M059J (cell line): ENCODE data around the gene COASY. TPM values are rescaled to one million over a fixed set of nuclear protein-coding genes. Genes with fewer than 3 reads are reported as not detected.
A peak's percentile ranks its signal among the peaks of the same experiment; 100 is the strongest.
"Not testable (repeated sequence)": the region's sequence is repeated elsewhere in the genome, so short reads cannot be mapped to it uniquely, and the experiment has no call there.

ENCODE experiments used
- DNase-seq: peaks from one replicate; pipeline ENCODE4 v3.0.0-alpha.2; 2012; ENCODE audit warnings: low read depth
- total RNA-seq: library from RNA; depleted of rRNA; stranded (reverse); fragments of >200 nt; shearing (Covaris generic); gene quantifications from 2 replicates; pipeline ENCODE4 v1.2.3, GENCODE V29; 2014

COASY gene
- total RNA-seq, 1 experiment from 2014 or later, result 33.0 TPM

DNA sequence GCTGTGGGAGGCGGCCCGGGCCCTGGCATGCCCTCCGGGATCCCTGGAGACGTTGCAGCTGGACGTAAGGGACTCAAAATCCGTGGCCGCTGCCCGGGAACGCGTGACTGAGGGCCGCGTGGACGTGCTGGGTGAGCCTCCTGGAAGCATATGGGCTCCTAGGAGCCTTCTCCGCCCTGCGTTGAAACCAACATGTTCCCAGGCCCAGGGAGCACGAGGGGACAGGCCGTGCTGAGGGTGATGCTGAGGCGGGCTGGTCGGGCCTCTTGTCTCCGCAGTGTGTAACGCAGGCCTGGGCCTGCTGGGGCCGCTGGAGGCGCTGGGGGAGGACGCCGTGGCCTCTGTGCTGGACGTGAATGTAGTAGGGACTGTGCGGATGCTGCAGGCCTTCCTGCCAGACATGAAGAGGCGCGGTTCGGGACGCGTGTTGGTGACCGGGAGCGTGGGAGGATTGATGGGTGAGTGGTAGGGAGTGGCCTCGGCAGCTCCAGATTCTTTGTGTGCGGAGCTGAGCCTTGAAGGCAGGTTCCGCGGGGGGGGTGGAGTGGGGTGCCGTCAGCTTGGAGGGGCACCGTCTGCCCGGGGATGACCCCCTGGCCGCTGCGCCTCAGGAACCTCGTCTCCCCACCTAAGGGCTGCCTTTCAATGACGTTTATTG is 8.7 kb upstream of the COASY start:
- no peak for DNase-seq

DNA sequence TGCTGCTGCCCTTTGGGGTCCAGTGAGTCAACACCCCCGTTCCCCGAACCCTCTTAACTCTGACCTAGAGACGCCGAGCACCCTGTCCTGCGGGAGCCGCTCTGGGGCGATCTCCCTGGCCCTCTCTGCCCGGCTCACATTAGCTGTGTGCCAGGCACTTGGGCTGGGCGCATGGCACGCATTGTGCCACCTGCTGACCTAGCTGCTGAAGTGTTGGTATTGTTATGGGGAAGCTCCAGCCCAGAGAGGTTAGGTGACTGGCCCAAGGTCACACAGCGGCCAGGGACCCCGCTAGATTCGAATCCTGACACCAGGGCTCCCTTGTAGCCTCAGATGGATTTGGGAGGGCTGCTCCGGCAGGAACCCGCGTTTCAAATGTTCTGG is 8.1 kb upstream of the COASY start:
- no peak for DNase-seq

DNA sequence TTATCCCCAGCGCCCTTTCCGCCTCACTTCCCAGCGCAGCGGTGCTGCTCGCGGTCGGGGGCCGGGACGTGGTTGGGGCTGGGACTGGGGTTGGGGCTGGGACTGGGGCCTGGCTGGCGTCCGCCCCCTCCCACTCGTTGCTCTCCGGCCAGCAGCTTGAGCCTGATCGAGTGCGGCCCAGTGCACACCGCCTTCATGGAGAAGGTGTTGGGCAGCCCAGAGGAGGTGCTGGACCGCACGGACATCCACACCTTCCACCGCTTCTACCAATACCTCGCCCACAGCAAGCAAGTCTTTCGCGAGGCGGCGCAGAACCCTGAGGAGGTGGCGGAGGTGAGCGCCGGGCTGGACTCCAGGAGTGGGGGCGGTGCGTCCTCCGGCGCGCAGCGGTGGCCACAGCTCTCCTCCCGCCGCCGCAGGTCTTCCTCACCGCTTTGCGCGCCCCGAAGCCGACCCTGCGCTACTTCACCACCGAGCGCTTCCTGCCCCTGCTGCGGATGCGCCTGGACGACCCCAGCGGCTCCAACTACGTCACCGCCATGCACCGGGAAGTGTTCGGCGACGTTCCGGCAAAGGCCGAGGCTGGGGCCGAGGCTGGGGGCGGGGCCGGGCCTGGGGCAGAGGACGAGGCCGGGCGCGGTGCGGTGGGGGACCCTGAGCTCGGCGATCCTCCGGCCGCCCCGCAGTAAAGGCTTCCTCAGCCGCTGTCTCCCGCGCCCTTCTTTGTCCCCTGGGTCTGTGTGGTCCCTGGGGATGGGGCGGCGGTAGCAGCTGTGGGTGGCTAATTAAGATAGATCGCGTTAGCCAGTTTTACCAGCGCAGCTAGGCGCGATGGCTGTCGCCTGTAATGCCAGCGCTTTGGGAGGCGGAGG is 7.5 kb upstream of the COASY start:
- peak; percentile 74 for DNase-seq

DNA sequence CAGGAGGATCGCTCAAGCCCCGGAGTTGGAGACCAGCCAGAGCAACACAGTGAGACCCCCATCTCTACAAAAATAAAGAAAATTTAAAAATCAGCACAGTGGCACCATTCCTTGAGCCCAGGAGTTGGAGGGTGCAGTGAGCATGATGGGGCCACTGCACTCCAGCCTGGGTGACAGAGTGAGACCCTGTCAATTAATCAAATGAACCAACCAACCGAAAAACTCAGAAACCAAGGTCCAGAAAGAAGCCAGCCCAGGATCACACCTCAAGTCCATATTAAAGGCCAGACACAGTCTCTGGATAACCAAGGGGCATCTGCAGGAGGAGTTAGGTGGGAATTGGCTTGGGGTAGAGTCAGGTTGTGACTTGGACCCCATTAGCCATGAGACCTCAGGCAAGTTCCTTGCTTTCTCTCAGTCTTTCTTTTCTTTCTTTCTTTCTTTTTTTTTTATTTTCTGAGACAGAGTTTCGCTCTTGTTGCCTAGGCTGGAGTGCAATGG is 6.8 kb upstream of the COASY start:
- DNase-seq, result no peak

DNA sequence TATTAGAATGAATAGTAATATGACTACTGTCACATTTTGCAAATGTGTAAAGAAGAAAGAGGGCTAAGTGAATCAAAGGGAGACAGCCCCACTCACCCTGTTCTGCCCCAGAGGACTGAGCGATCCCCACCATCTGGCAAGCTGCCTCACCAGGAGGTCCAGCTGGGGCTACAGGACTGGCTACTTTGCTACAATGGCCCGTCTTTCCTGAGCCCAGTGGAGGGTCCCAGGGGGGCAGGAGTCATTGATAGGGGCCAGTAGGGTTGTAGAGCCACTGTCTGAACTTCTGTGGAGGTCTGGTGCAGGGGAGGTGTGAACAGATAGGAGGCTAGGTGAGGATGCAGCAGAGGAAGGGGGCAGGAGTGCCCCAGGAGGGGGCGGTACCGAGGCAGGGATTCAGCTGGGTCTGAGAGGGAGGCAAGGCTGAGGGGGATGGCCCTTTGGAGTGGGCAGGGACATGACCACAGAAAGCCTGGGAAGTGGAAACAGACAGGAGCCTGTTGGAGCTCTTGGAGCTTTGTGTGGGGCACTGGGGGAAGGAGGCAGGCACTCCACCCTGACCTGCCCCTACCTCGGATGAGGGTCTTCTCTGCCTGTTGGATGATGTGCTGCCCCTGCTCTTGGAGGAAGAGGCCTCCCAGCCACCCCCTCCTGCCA is 5.9 kb upstream of the COASY start:
- not testable (repeated sequence) for DNase-seq

DNA sequence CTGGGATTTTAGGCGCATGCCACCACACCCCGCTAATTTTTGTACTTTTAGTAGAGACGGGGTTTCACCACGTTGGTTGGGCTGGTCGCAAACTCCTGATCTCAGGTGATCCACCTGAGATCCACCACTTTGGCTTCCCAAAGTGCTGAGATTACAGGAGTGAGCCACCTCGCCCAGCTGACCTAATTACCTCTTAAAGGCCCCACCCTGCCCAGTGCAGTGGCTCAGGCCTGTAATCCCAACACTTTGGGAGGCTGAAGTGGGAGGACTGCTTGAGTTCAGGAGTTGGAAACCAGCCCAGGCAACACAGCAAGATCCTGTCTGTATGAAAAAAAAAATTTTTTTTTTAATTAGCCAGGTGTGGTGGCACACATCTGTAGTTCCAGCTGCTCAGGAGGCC is 2.9 kb upstream of the COASY start:
- no peak for DNase-seq

DNA sequence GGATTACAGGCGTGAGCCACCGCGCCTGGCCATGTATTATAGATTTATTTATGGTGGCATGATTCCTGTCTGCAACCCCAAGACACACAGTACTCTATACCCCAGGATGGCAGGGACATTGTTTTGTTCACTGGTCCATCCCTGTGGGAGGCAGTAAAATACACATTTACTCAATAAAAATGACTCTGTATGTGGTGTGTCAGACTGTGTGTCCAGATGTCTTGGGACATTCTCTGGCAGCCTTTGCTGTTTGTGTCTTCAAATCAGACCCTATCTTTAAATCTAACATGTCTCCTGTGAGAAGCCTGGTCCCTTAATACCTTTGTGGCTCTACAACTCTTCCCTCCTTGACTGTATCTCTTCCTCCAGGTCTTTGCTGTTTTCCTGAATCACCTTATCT is 1.7 kb upstream of the COASY start:
- DNase-seq, result no peak

DNA sequence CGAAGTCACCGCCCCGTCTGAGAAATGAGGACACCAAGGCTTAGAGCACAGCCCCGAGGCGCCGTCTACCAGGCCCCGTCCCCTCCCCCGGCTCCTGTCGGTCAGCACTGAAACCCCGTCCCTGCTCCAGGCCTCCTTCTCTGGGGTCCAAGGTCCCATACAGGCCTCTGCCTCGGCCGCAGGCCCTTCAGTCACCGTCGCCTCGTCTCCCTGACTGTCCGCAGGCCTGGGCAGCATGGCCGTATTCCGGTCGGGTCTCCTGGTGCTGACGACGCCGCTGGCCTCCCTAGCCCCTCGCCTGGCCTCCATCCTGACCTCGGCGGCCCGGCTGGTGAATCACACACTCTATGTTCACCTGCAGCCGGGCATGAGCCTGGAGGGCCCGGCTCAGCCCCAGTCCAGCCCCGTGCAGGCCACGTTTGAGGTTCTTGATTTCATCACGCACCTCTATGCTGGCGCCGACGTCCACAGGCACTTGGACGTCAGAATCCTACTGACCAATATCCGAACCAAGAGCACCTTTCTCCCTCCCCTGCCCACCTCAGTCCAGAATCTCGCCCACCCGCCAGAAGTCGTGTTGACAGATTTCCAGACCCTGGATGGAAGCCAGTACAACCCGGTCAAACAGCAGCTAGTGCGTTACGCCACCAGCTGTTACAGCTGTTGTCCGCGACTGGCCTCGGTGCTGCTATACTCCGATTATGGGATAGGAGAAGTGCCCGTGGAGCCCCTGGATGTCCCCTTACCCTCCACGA is 617 bp downstream of the COASY start:
- peak; percentile 50 for DNase-seq

DNA sequence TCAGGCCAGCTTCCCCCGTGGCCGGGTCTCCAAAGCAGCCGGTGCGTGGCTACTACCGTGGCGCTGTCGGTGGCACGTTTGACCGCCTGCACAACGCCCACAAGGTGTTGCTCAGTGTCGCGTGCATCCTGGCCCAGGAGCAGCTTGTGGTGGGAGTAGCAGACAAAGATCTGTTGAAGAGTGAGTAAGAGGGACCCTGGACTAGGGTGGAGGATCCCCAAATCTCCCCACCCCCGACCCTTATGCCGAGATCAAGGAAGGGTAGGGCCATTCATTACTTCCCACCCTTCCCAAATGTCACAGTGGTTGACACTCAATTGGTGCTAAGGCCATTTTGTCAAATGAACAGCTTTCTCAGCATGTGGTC is 1.2 kb downstream of the COASY start:
- no peak for DNase-seq

DNA sequence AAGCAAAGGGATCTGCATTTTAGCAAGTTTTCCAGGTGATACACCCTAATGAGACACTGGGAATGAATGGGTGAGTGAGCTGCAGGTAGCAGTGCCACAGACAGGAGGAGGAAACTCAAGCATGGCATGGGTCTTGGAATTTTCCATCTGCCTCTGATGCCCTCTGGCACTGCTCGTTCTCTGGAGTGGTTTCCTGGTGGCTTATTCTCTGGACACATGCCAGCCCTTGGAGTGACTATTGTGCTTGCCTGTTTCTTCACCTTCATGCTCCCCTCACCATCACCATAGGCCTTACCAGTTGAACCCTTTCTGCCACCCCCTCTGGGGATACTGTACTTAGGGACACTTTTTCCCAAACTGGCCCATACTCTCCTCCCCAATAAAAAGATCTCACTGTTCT is 1.6 kb downstream of the COASY start:
- DNase-seq, result peak; percentile 88

DNA sequence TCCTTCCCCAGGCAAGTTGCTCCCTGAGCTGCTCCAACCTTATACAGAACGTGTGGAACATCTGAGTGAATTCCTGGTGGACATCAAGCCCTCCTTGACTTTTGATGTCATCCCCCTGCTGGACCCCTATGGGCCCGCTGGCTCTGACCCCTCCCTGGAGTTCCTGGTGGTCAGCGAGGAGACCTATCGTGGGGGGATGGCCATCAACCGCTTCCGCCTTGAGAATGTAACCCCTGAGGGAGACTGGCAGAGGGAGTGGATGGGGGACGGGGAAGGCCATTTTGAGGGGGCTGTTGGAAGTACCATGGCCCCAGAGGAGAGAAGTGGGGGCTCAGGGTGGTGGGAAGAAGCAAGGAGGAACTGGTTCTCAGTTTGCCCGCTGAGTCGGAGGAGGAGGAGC is 2.0 kb downstream of the COASY start:
- no peak for DNase-seq

DNA sequence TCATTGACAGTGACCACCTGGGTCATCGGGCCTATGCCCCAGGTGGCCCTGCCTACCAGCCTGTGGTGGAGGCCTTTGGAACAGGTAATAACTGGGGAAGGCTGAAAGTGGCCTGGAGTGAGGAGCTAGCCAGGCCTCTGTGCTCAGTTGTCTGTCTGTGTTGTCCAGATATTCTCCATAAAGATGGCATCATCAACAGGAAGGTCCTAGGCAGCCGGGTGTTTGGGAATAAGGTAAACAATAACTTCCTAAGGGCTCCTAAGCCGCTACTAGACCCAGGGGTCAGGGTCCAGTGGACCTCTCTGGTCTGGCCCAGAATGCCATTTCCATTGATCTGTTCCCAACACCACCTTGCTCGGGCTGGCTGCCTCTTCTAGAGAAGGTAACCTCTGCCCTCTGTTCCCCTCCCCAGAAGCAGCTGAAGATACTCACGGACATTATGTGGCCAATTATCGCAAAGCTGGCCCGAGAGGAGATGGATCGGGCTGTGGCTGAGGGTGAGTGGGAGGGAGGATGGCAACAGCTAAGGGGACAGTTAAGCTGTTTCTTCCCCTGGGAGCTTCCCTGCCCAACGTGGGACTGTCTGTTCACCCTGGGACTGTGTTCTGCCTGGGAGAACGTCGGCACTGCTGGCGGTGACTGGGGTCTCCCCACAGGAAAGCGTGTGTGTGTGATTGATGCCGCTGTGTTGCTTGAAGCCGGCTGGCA is 3.0 kb downstream of the COASY start:
- DNase-seq, result no peak

DNA sequence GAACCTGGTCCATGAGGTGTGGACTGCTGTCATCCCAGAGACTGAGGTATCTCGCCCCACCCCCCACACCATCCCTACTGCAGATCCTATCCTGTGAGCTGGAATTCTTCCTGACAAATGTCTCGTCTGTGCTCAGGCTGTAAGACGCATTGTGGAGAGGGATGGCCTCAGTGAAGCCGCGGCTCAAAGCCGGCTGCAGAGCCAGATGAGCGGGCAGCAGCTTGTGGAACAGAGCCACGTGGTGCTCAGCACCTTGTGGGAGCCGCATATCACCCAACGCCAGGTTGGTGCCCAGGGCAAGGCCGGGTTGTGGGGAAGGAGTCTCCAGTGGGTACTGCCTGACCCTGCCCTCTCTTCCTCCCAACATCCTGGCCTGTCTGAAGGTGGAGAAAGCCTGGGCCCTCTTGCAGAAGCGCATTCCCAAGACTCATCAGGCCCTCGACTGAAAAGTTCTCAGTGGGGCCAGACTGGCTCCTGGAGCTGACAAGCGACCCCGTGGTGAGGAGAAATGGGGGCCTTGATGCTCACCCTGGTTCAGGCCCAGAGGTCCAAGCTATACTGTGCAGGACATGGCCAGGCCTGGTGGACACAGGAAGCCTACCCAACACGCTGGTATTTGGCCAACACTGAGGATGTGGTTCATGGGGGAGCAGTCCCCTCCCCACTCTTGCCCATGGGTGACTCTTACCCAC is 3.7 kb downstream of the COASY start:
- no peak for DNase-seq

DNA sequence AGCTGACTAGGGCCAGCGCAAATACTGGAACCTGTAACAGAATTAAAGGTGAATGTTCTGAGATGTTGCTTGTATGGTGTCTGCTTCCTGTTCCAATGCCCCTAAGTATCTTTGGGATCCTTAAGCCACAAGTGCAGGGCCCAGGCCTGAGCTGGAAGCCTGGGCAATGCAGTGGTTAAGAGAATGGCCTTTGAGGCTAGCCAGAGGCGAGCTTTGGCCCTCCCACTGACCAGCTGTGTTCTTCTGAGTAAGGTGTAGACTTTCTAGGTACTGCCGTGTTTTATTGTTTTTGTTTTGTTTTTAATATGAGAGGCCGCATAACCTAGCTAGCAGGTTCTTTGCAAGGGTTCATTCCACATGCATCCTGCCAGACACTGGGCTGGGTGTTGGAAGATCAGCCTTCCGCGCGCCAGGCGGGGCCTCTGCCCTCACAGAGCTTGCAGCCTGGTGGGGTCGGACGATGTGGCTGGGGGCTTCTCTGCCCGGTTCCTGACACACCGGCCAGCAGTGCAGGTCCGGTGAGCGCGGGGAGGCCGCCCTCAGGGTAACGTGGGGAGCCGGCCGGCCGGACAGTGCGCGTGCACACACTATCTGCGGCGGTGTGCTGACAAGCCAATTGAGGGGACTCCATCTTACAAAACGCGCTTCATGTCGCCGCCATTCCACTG is 4.4 kb downstream of the COASY start:
- DNase-seq, result no peak

DNA sequence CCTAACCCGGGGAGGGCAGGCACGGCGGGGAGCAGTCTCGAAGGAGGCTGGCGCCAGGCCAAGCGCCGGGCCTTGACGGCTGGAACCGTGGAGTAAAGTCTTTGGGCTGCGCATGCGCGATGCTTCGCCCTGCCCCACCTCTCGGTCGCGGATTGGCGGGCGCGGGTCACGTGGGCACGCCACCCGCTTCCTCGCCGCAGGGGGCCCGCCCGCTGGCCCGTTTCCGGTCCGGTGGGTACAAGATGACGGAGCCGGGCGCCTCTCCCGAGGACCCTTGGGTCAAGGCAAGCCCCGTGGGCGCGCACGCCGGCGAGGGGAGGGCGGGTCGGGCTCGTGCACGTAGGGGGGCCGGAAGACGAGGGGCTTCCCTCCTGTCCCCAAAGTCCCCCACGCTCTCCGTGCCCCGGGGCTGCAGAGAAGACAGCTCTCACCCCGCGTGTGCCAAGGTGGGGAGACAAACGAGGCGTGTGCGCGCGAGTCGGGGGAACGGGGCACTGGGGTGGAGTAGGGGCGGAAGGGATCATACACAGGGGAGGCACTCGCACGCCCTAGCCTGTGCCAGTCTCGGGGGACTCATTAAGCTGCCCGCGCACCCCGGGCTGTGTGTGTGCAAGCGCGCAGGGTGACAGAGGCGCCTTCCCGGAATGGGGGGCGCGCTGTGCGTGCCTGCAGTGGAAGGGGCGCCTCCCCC is 5.1 kb downstream of the COASY start, which contains the start of gene MLX:
Gene MLX, plus strand, starts transcription at position 218 of the 691 bp plus-strand sequence. Its CDS starts 25 bp downstream, at position 243.
- peak; percentile 81 for DNase-seq

DNA sequence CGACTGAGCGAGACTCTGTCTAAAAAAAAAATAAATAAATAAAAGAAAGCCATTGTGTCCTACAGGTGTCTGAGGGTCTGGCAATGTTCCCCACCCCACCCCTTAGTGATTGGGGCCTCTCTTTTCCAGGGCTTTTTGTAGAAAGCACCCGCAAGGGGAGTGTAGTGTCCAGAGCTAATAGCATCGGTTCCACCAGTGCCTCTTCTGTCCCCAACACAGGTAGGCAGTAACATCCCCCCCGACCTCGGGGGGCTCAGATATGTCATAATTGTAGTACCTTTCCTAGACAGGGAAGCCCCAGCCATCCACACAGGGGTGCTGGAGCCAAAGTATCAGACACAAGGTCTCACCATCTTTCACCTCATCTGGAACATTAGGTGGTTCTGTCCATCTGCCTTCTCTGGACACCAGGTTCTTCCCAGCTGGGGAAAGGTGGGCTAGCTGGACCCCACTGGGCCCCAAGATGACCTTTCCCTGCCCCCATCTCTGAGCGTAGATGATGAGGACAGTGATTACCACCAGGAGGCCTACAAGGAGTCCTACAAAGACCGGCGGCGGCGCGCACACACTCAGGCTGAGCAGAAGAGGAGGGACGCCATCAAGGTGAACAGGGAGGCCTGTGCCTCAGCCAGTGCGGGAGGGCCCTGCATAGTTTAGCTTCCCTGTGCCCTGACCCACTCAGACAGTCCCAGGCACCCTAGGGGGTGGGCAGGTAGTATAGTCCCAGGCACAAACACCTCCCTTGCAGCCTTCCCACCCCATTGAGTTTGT is 6.6 kb downstream of the COASY start:
- no peak for DNase-seq

DNA sequence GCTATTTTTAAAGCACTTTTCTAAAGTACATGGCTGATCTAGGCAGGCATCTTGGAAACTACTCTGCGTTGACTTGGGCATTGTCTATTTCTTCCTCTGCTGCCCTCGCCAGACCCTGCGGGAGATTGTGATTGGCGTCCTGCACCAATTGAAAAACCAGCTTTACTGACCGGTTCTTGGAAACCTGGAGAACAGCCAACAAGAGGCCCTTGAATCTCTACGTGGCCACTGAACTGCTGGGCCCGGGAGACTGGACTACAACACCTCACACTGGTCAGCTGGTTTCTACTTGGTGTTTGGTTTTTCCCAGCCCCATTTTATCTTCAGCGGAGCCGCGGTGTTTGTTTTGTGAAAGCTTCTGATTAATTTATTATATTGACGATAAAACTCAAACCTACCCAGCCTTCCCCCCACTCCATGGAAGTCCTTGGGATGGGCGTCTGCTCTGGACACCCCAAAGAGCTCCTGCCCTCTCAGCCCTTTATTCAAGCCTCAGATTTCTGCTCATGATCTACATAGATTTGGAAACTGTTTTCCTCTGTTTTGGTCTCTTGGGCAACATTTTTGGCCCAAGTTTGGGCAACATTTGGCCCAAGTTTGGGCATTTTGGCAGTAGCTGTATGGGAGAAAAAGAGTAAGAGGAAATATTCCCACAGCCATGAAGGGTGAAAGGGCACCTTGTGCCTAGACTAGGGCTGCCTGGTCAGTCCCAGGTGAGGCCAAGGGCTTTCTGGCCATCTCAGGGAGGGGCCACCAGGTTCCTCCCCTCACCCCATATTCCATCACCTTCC is 9.7 kb downstream of the COASY start:
- DNase-seq, result no peak

DNA sequence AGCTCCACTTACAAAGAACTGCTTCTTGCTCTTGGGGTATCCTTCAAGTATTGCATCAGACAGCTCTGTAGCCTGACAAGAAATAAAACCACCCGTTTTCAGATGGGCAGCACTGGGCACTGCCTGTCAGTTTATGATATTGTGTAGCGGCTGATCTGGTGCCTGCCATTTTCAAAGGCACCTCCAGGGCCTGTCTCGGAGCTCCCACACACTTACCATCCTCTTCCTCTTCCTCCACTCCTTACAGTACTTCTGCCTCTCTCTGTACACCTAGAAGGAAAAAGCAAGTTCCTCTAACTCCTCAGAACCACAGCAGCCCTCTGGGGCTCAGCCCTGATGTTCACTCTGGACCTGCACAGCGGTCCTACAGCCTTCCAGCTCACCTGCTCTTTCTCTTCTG is 11.1 kb downstream of the COASY start:
- no peak for DNase-seq
